Endothelial cell of umbilical vein (primary cell): ENCODE data around the gene HEPH.

Experiments
- FOS ChIP-seq: IDR thresholded peaks from 2 replicates; pipeline ENCODE4 v1.6.1; 2011; ENCODE audit warnings: mild to moderate bottlenecking, low read length, moderate library complexity, borderline replicate concordance; ENCODE audit not compliant: insufficient read depth
- POLR2A ChIP-seq: IDR thresholded peaks from 2 replicates; pipeline ENCODE4 v1.6.1; 2012; ENCODE audit warnings: low read depth, mild to moderate bottlenecking, control low read depth, low read length
- POLR2AphosphoS5 ChIP-seq: IDR thresholded peaks from 2 replicates; pipeline ENCODE4 v1.6.1; 2012; ENCODE audit warnings: low read depth, mild to moderate bottlenecking, control low read depth, low read length, moderate library complexity; ENCODE audit not compliant: insufficient read depth
- TF ChIP-seq, protein P1 (sequence below), 2 donors: IDR thresholded peaks; 1 replicate in 1 of 2; 2 replicates in 1 of 2; pipeline ENCODE4 v1.5.1; 2011; ENCODE audit warnings: low read length in 2 of 2, mild to moderate bottlenecking in 2 of 2, moderate library complexity in 2 of 2, control low read depth in 1 of 2, inconsistent platforms in 1 of 2, low read depth in 1 of 2; ENCODE audit not compliant: insufficient read depth in 1 of 2; ENCODE audit errors: extremely low read depth in 1 of 2
- TF ChIP-seq, protein P2 (sequence below): IDR thresholded peaks from 2 replicates; pipeline ENCODE4 v1.6.1; 2011; ENCODE audit not compliant: insufficient read depth, insufficient read length

DNA sequence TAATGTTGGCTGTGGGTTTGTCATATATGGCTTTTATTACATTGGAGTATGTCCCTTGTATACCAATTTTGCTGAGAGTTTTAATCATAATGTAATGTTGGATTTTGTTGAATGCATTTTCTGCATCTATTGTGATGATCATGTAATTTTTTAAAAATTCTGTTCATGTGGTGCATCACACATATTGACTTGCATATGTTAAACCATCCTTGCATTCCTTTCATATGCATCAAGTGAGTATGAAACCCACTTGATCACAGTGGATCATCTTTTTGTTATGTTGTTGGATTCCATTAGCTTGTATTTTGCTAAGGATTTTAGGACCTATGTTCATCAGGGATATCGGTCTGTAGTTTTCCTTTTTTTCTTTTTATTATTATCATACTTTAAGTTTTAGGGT is 12.1 kb downstream of the HEPH start:
- no peak for TF ChIP-seq POLR2AphosphoS5
- TF ChIP-seq, protein P1, sequence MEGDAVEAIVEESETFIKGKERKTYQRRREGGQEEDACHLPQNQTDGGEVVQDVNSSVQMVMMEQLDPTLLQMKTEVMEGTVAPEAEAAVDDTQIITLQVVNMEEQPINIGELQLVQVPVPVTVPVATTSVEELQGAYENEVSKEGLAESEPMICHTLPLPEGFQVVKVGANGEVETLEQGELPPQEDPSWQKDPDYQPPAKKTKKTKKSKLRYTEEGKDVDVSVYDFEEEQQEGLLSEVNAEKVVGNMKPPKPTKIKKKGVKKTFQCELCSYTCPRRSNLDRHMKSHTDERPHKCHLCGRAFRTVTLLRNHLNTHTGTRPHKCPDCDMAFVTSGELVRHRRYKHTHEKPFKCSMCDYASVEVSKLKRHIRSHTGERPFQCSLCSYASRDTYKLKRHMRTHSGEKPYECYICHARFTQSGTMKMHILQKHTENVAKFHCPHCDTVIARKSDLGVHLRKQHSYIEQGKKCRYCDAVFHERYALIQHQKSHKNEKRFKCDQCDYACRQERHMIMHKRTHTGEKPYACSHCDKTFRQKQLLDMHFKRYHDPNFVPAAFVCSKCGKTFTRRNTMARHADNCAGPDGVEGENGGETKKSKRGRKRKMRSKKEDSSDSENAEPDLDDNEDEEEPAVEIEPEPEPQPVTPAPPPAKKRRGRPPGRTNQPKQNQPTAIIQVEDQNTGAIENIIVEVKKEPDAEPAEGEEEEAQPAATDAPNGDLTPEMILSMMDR (IDR thresholded peaks at IDR 0.05; ENCODE audit: extremely low read depth in 1 of 2, insufficient read depth in 1 of 2, low read depth in 1 of 2, low read length in 2 of 2), result no peak
- no peak for TF ChIP-seq POLR2A
- TF ChIP-seq FOS, result no peak
- TF ChIP-seq, protein P2, sequence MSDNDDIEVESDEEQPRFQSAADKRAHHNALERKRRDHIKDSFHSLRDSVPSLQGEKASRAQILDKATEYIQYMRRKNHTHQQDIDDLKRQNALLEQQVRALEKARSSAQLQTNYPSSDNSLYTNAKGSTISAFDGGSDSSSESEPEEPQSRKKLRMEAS, result no peak
